ENCODE results near the gene IQCF6. TPM values are rescaled to one million over a fixed set of nuclear protein-coding genes. Genes with fewer than 3 reads are reported as not detected.
"Not testable (repeated sequence)": the region's sequence is repeated elsewhere in the genome, so short reads cannot be mapped to it uniquely, and the experiment has no call there.

Gene IQCF6
- total and polyA plus RNA-seq, 5 donors from 2014 or later, result not detected

DNA sequence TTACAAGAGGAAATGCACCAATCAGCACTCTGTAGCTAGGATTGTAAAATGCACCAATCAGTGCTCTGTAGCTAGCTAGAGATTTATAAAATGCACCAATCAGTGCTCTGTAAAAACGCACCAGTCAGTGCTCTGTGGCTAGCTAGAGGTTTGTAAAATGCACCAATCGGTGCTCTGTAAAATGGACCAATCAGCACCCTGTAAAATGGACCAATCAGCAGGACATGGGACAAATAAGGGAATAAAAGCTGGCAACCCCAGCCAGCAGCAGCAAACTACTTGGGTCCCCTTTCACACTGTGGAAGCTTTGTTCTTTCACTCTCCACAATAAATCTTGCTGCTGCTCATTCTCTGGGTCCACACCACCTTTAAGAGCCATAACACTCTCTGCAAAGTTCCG is 36.7 kb downstream of the IQCF6 start:
- not testable (repeated sequence) for H3K4me3 ChIP-seq (ENCODE audit: low read depth, low read length); H3K27ac Mint-ChIP-seq; H3K9me3 Mint-ChIP-seq; H3K4me1 Mint-ChIP-seq; H3K27me3 ChIP-seq (ENCODE audit: control insufficient read depth, insufficient read depth, low read length); H3K4me3 Mint-ChIP-seq; H3K36me3 ChIP-seq (ENCODE audit: control insufficient read depth, insufficient read depth, low read length); H3K27ac ChIP-seq (ENCODE audit: insufficient read depth, low read length, poor library complexity, severe bottlenecking); DNase-seq; H3K36me3 Mint-ChIP-seq; ATAC-seq (ENCODE audit: low read depth in 2 of 2); H3K4me1 ChIP-seq (ENCODE audit: control insufficient read depth, insufficient read depth, low read length, poor library complexity, severe bottlenecking); H3K9me3 ChIP-seq (ENCODE audit: control insufficient read depth in 2 of 2, low read length in 2 of 2)
- H3K27me3 Mint-ChIP-seq, result peaks cover 23% of the 10 kb centered on the region

DNA sequence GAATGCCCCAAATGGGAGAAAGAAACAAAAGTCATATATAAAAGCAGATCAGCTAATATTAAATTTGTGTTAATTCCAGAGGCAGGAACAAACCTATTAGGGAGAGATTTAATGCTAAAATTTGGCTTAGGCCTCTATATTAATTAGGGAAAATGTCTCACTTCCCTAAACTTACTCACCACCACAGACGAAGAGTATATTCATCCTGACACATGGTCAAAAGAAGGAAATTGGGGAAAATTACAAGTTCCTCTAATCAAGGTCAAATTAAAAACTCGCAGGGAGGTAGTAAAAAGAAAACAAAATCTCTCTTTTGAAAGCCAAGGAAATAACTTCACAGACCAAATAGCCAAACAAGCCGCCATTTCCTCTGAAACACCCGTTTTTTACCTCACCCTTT is 39.9 kb downstream of the IQCF6 start:
- Mint-ChIP-seq H3K4me1 (peaks cover 0 to 16% (median 8%) of the 10 kb centered on the region in 4 donors), H3K27ac (no peak overlapping the region), H3K4me3 (no peak overlapping the region), H3K36me3 (no peaks in the 10 kb centered on the region), H3K27me3 (peaks cover 31% of the 10 kb centered on the region), H3K9me3 (no peaks in the 10 kb centered on the region)
- H3K9me3 ChIP-seq (ENCODE audit: control insufficient read depth in 2 of 2, low read length in 2 of 2), result no peaks in the 10 kb centered on the region
- no peak overlapping the region for H3K27ac ChIP-seq (ENCODE audit: insufficient read depth, low read length, poor library complexity, severe bottlenecking)
- no peak for ATAC-seq (ENCODE audit: low read depth in 2 of 2)
- no peaks in the 10 kb centered on the region for H3K27me3 ChIP-seq (ENCODE audit: control insufficient read depth, insufficient read depth, low read length)
- peaks cover 7% of the 10 kb centered on the region for H3K4me1 ChIP-seq (ENCODE audit: control insufficient read depth, insufficient read depth, low read length, poor library complexity, severe bottlenecking)
- no peak overlapping the region for H3K4me3 ChIP-seq (ENCODE audit: low read depth, low read length)
- H3K36me3 ChIP-seq (ENCODE audit: control insufficient read depth, insufficient read depth, low read length), result no peaks in the 10 kb centered on the region
- DNase-seq, result no peak

DNA sequence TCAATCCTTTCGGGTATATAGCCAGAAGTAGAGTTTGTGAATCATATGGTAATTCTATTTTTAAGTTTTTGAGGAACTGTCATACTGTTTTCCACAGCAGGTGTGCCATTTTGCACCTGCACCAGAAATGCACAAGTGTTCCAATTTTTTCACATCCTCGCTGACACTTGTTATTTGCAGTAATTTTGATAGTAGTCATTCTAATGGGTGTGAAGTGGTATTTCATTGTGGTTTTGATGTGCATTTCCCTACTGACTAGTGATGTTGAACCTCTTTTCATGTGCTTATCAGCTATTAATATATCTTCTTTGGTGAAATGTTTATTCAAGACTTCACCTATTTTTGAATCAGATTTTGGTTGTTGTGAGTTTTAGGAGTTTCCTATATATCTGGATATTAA is 43.1 kb downstream of the IQCF6 start:
- Histone ChIP-seq H3K27ac (ENCODE audit: insufficient read depth, low read length, poor library complexity, severe bottlenecking) (no peak overlapping the region), H3K4me1 (ENCODE audit: control insufficient read depth, insufficient read depth, low read length, poor library complexity, severe bottlenecking) (peaks cover 7% of the 10 kb centered on the region), H3K27me3 (ENCODE audit: control insufficient read depth, insufficient read depth, low read length) (no peaks in the 10 kb centered on the region), H3K36me3 (ENCODE audit: control insufficient read depth, insufficient read depth, low read length) (no peaks in the 10 kb centered on the region), H3K4me3 (ENCODE audit: low read depth, low read length) (no peak overlapping the region), H3K9me3 (ENCODE audit: control insufficient read depth in 2 of 2, low read length in 2 of 2) (no peaks in the 10 kb centered on the region)
- peaks cover 25% of the 10 kb centered on the region for H3K27me3 Mint-ChIP-seq
- peak overlapping the region in 1 of 3 donors; percentile 6 for H3K27ac Mint-ChIP-seq
- no peaks in the 10 kb centered on the region for H3K9me3 Mint-ChIP-seq
- H3K36me3 Mint-ChIP-seq, result no peaks in the 10 kb centered on the region
- peaks cover 0 to 14% (median 8%) of the 10 kb centered on the region in 4 donors for H3K4me1 Mint-ChIP-seq
- no peak for ATAC-seq (ENCODE audit: low read depth in 2 of 2)
- H3K4me3 Mint-ChIP-seq, result no peak overlapping the region
- no peak for DNase-seq

DNA sequence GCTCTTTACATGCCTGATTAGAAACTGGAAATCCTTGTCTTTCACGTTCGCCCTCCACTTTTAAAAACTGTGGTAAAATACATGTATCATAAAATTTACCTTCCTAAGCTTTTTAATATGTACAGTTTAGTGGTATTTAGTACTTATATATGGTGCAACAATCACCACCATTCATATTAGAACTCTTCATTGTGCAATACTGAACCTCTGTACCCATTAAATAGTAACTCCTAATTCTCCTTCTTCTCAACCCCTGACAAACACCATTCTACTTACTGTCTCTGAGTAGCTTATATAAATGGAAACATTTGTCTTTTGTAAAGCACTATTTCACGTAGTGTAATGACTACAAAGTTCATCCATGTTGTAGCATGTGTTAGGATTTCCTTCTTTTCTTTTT is 44.0 kb downstream of the IQCF6 start:
- no peaks in the 10 kb centered on the region for H3K36me3 ChIP-seq (ENCODE audit: control insufficient read depth, insufficient read depth, low read length)
- Mint-ChIP-seq H3K4me1 (peaks cover 0 to 14% (median 8%) of the 10 kb centered on the region in 4 donors), H3K27ac (no peak overlapping the region), H3K36me3 (no peaks in the 10 kb centered on the region), H3K4me3 (peak overlapping the region in 1 of 4 donors; percentile 22), H3K27me3 (peaks cover 25% of the 10 kb centered on the region), H3K9me3 (no peaks in the 10 kb centered on the region)
- no peak for ATAC-seq (ENCODE audit: low read depth in 2 of 2)
- H3K9me3 ChIP-seq (ENCODE audit: control insufficient read depth in 2 of 2, low read length in 2 of 2), result no peaks in the 10 kb centered on the region
- no peak overlapping the region for H3K4me3 ChIP-seq (ENCODE audit: low read depth, low read length)
- no peak for DNase-seq
- H3K4me1 ChIP-seq (ENCODE audit: control insufficient read depth, insufficient read depth, low read length, poor library complexity, severe bottlenecking), result peaks cover 7% of the 10 kb centered on the region
- H3K27ac ChIP-seq (ENCODE audit: insufficient read depth, low read length, poor library complexity, severe bottlenecking), result no peak overlapping the region
- no peaks in the 10 kb centered on the region for H3K27me3 ChIP-seq (ENCODE audit: control insufficient read depth, insufficient read depth, low read length)

DNA sequence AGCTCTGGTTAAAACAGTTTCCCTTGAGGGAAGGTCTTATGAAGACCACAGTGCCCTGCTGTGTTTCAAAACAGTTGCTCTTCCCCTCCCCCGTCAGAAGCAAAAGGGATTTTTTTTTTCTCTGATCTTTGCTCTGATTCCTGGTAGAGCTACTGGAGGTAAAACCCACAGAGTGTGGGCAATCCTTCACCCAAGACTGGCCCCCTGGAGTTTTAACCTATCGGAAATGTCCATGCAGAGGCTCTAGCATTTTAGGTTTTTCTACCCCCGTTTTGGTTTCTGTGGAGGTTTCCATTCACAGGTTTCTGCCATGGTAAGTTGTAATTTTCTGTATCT is 44.5 kb downstream of the IQCF6 start:
- Histone ChIP-seq H3K36me3 (ENCODE audit: control insufficient read depth, insufficient read depth, low read length) (no peaks in the 10 kb centered on the region), H3K4me1 (ENCODE audit: control insufficient read depth, insufficient read depth, low read length, poor library complexity, severe bottlenecking) (peaks cover 7% of the 10 kb centered on the region), H3K4me3 (ENCODE audit: low read depth, low read length) (no peak overlapping the region), H3K27ac (ENCODE audit: insufficient read depth, low read length, poor library complexity, severe bottlenecking) (no peak overlapping the region), H3K9me3 (ENCODE audit: control insufficient read depth in 2 of 2, low read length in 2 of 2) (no peaks in the 10 kb centered on the region), H3K27me3 (ENCODE audit: control insufficient read depth, insufficient read depth, low read length) (no peaks in the 10 kb centered on the region)
- H3K4me1 Mint-ChIP-seq, result peaks cover 0 to 14% (median 8%) of the 10 kb centered on the region in 4 donors
- peak overlapping the region in 2 of 4 donors; percentile 12 to 35 for H3K4me3 Mint-ChIP-seq
- DNase-seq, result peak in 1 of 3 donors; percentile 72
- peaks cover 25% of the 10 kb centered on the region for H3K27me3 Mint-ChIP-seq
- H3K9me3 Mint-ChIP-seq, result no peaks in the 10 kb centered on the region
- peak in 1 of 2 donors; percentile 42 for ATAC-seq (ENCODE audit: low read depth in 2 of 2)
- H3K36me3 Mint-ChIP-seq, result no peaks in the 10 kb centered on the region
- H3K27ac Mint-ChIP-seq, result no peak overlapping the region

DNA sequence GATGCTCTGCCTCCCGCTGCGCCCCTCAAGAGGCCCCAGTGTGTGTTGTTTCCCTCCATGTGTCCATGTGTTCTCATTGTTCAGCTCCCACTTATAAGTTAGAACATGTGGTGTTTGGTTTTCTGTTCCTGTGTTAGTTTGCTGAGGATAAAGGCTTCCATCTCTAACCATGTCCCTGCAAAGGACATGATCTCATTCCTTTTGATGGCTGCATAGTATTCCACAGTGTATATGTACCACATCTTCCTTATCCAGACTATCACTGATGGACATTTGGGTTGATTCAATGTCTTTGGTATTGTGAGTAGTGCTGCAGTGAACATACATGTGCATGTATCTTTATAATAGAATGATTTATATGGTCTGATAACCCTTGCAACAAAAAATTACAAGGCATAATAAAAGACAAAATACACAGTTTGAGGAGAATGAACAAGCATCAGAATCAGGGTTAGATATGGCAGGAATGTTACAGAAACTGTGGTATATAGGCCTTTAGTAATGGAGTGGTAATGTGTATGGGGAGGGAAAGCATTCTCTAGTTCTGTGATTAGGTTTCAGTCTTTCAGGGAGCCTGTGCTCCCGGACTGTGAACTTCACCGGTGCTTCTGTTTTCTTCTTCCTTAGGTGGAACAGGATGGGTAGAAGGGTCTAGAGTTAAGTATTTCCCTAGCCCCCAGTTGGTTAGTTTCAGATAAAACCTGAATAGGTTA is 45.0 kb downstream of the IQCF6 start:
- DNase-seq, result no peak
- H3K4me1 Mint-ChIP-seq, result peaks cover 4 to 17% (median 11%) of the 10 kb centered on the region in 4 donors
- H3K4me3 Mint-ChIP-seq, result no peak overlapping the region

DNA sequence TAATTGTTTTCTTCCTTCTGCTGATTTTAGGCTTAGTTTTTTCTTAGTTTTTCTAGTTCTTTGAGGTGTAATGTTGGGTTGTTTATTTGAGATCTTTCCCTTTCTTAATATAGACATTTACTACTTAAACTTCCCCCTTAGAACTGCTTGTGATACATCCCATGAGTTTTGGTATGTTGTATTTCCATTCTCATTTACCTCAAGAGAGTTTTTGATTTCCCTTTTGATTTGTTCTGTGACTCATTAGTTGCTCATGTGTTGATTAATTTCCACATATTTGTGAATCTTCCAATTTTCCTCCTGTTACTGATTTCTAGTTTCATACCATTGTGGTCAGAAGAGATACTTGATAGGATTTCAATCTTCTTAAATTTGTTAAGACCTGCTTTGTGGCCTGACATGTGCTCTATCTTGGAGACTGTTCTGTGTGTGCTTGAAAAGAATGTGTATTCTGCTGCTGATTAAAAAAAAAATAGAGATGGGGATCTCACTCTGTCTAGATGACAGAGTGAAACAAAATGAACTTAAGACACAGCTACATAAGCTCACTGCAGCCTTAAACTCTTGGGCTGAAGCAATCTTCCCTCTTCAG is 49.9 kb downstream of the IQCF6 start:
- H3K9me3 Mint-ChIP-seq, result peaks cover 0 to 3% (median 0%) of the 10 kb centered on the region in 7 donors
- ATAC-seq (ENCODE audit: low read depth in 2 of 2) (no peak), DNase-seq (no peak)
- H3K27ac ChIP-seq (ENCODE audit: insufficient read depth, low read length, poor library complexity, severe bottlenecking), result no peak overlapping the region
- H3K4me3 ChIP-seq (ENCODE audit: low read depth, low read length), result no peak overlapping the region
- H3K4me1 Mint-ChIP-seq, result peaks cover 5 to 18% (median 7%) of the 10 kb centered on the region in 4 donors
- H3K27me3 Mint-ChIP-seq, result no peaks in the 10 kb centered on the region
- H3K4me3 Mint-ChIP-seq, result no peak overlapping the region
- no peaks in the 10 kb centered on the region for H3K27me3 ChIP-seq (ENCODE audit: control insufficient read depth, insufficient read depth, low read length)
- H3K27ac Mint-ChIP-seq, result peak overlapping the region in 1 of 3 donors; percentile 0
- H3K4me1 ChIP-seq (ENCODE audit: control insufficient read depth, insufficient read depth, low read length, poor library complexity, severe bottlenecking), result no peaks in the 10 kb centered on the region
- H3K36me3 ChIP-seq (ENCODE audit: control insufficient read depth, insufficient read depth, low read length), result no peaks in the 10 kb centered on the region
- H3K9me3 ChIP-seq (ENCODE audit: control insufficient read depth in 2 of 2, low read length in 2 of 2), result no peaks in the 10 kb centered on the region
- H3K36me3 Mint-ChIP-seq, result no peaks in the 10 kb centered on the region

More for the DNA sequence above, 45.0 kb downstream of the IQCF6 start:
- Mint-ChIP-seq H3K9me3 (no peaks in the 10 kb centered on the region), H3K36me3 (no peaks in the 10 kb centered on the region), H3K27ac (peak overlapping the region in 1 of 3 donors; percentile 33), H3K27me3 (peaks cover 20% of the 10 kb centered on the region)
- Histone ChIP-seq H3K9me3 (ENCODE audit: control insufficient read depth in 2 of 2, low read length in 2 of 2) (no peaks in the 10 kb centered on the region), H3K4me3 (ENCODE audit: low read depth, low read length) (no peak overlapping the region), H3K27me3 (ENCODE audit: control insufficient read depth, insufficient read depth, low read length) (no peaks in the 10 kb centered on the region), H3K27ac (ENCODE audit: insufficient read depth, low read length, poor library complexity, severe bottlenecking) (no peak overlapping the region), H3K36me3 (ENCODE audit: control insufficient read depth, insufficient read depth, low read length) (no peaks in the 10 kb centered on the region), H3K4me1 (ENCODE audit: control insufficient read depth, insufficient read depth, low read length, poor library complexity, severe bottlenecking) (peaks cover 7% of the 10 kb centered on the region)
- no peak for ATAC-seq (ENCODE audit: low read depth in 2 of 2)
